ENCODE measurements around the gene HRH3. TPM values are rescaled to one million over a fixed set of nuclear protein-coding genes. Genes with fewer than 3 reads are reported as not detected.
A peak's percentile ranks its signal among the peaks of the same experiment; 100 is the strongest.

Gene HRH3
- total RNA-seq, 2 donors from 2014 or later, result 0.18 to 0.51 TPM

- intact Hi-C loops (cut with DNase I), result loop anchor here (2.0 kb wide), 1 partner anchor 95 kb away; the partner anchor contains the start of genes PSMA7 and SS18L1
- H3K36me3 ChIP-seq, result no peaks in the 10 kb centered on the region
- no peaks in the 10 kb centered on the region for H3K9me3 ChIP-seq
- no peaks in the 10 kb centered on the region for H3K27me3 ChIP-seq (replicated peaks; ENCODE audit: insufficient read depth)
- peak; percentile 99 for DNase-seq (ENCODE audit: low spot score)
- H3K27ac ChIP-seq, result peak within 1 kb of the TSS; percentile 82 to 87
- under 1% methylated on average over 51 of the region's 55 CpGs for WGBS
- peak in 1 of 4 experiments; percentile 11 for TF ChIP-seq CTCF (IDR thresholded peaks at IDR 0.05)
- TF ChIP-seq POLR2AphosphoS5 (IDR thresholded peaks at IDR 0.05), result peak; percentile 96
- TF ChIP-seq POLR2A (IDR thresholded peaks at IDR 0.05), result peak; percentile 30
- peak within 1 kb of the TSS; percentile 89 to 94 for H3K4me3 ChIP-seq
- H3K4me1 ChIP-seq (replicated peaks), result peaks cover 20% of the 10 kb centered on the region
Measured at GRCh38 chr20:62237801-62238568, 17.9 kb upstream of the HRH3 start, which contains the start of gene OSBPL2. OSBPL2 (plus strand) TSS chr20:62238521; CDS start chr20:62256185, 17,664 bp downstream.

GRCh38 chr20:62237514-62237800, 17.4 kb upstream of the HRH3 start:
- intact Hi-C loops (cut with DNase I), result no loop called here
- DNase-seq (ENCODE audit: low spot score), result no peak
- Histone ChIP-seq H3K4me3 (no peak overlapping the region), H3K4me1 (replicated peaks) (peaks cover 26% of the 10 kb centered on the region), H3K9me3 (no peaks in the 10 kb centered on the region), H3K27me3 (replicated peaks; ENCODE audit: insufficient read depth) (no peaks in the 10 kb centered on the region), H3K27ac (no peak overlapping the region), H3K36me3 (no peaks in the 10 kb centered on the region)
- 71% methylated on average over 1 of the region's 1 CpG for WGBS
- TF ChIP-seq POLR2AphosphoS5 (IDR thresholded peaks at IDR 0.05) (no peak), POLR2A (IDR thresholded peaks at IDR 0.05) (no peak), CTCF (IDR thresholded peaks at IDR 0.05) (no peak)

GRCh38 chr20:62236766-62237513, 16.9 kb upstream of the HRH3 start:
- intact Hi-C loops (cut with DNase I), result no loop called here
- H3K4me1 ChIP-seq (replicated peaks), result peaks cover 28% of the 10 kb centered on the region

GRCh38 chr20:62236200-62236599, 16.1 kb upstream of the HRH3 start:
- no peak for DNase-seq (ENCODE audit: low spot score)
- intact Hi-C loops (cut with DNase I), result no loop called here

More at GRCh38 chr20:62236766-62237513, 16.9 kb upstream of the HRH3 start:
- H3K27ac ChIP-seq, result no peak overlapping the region
- DNase-seq (ENCODE audit: low spot score), result no peak
- no peaks in the 10 kb centered on the region for H3K36me3 ChIP-seq
- TF ChIP-seq POLR2AphosphoS5 (IDR thresholded peaks at IDR 0.05) (no peak), POLR2A (IDR thresholded peaks at IDR 0.05) (no peak), CTCF (IDR thresholded peaks at IDR 0.05) (no peak)
- WGBS, result 43% methylated on average over 28 of the region's 28 CpGs
- no peak overlapping the region for H3K4me3 ChIP-seq
- H3K9me3 ChIP-seq, result no peaks in the 10 kb centered on the region
- H3K27me3 ChIP-seq (replicated peaks; ENCODE audit: insufficient read depth), result no peaks in the 10 kb centered on the region

More at GRCh38 chr20:62236200-62236599, 16.1 kb upstream of the HRH3 start:
- Histone ChIP-seq H3K4me1 (replicated peaks) (peaks cover 23% of the 10 kb centered on the region), H3K27me3 (replicated peaks; ENCODE audit: insufficient read depth) (no peaks in the 10 kb centered on the region), H3K27ac (no peak overlapping the region), H3K9me3 (no peaks in the 10 kb centered on the region), H3K36me3 (no peaks in the 10 kb centered on the region), H3K4me3 (no peak overlapping the region)
- no peak for TF ChIP-seq POLR2A (IDR thresholded peaks at IDR 0.05)
- TF ChIP-seq POLR2AphosphoS5 (IDR thresholded peaks at IDR 0.05), result no peak
- no peak for TF ChIP-seq CTCF (IDR thresholded peaks at IDR 0.05)
- 53% methylated on average over 6 of the region's 6 CpGs for WGBS

All from prostate gland (tissue), 2 donors.